ENCODE measurements around the gene TARS3. TPM values are rescaled to one million over a fixed set of nuclear protein-coding genes. Genes with fewer than 3 reads are reported as not detected.

TARS3 gene
- polyA plus RNA-seq, 2 of the 4 experiments (the other 2 are of a cell fraction): 6.7 to 9.5 TPM

DNA sequence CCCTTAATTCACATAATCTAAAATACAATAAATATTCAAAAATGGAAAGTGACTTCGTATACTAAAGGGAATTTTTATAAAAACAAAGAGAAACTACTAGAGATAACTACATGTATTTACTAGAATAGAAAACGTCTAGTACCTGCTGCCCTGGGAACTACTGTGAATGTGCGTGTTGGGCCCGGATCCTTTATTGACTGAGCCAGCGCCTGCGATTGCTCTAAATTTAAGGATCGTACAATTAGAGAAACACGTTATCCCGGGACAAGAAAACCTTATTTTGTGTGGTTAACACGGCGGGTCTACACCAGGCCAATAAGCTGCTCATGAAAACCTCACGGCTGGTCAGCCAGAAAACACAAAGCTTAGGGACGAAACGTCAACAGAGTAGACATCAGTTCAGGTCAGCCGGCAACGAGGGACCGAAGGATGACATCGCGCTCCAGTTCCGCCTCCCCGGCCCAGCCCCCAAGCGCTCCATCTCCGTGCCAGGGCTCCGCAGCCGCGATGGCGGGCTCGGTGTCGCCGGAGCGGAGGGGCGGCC lies 72.6 kb downstream of the TARS3 start:
- H3K4me1 ChIP-seq: peaks cover 19% of the 10 kb centered on the region
- H3K27ac ChIP-seq: peak overlapping the region; percentile 89 to 98
- CTCF ChIA-PET: interaction anchor here (0.6 to 9.2 kb wide), 5 partner anchors 10 to 363 kb away, joined by 3 to 71 read pairs (median 5); no protein-coding TSS in a partner anchor
- TF ChIP-seq HDAC2 (IDR thresholded peaks at IDR 0.05): 0 out of 2 replicates have a peak, but pooled peaks have one; percentile 5
- TF ChIP-seq, protein P1, sequence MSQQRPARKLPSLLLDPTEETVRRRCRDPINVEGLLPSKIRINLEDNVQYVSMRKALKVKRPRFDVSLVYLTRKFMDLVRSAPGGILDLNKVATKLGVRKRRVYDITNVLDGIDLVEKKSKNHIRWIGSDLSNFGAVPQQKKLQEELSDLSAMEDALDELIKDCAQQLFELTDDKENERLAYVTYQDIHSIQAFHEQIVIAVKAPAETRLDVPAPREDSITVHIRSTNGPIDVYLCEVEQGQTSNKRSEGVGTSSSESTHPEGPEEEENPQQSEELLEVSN (IDR thresholded peaks at IDR 0.05; ENCODE audit: borderline replicate concordance, low read depth): no peak
- WGBS (ENCODE audit: missing lambda C conversion rate): 2% methylated on average over 21 of the region's 32 CpGs
- H3K9me3 ChIP-seq: no peaks in the 10 kb centered on the region
- POLR2A ChIA-PET: interaction anchor here (1.0 kb wide), 1 partner anchor 356 kb away, joined by 6 read pairs; the partner anchor contains the start of gene SNRPA1
- peak overlapping the region; percentile 83 for H3K4me2 ChIP-seq
- DNase-seq (ENCODE audit: low read depth in 1 of 2, low spot score in 1 of 2) (peak in 1 of 2 experiments; percentile 68), ATAC-seq (peak; percentile 7 to 57; a peak in 5 of 6 replicates), FAIRE-seq (no peak)
- peak overlapping the region; percentile 71 for H3K4me3 ChIP-seq

DNA sequence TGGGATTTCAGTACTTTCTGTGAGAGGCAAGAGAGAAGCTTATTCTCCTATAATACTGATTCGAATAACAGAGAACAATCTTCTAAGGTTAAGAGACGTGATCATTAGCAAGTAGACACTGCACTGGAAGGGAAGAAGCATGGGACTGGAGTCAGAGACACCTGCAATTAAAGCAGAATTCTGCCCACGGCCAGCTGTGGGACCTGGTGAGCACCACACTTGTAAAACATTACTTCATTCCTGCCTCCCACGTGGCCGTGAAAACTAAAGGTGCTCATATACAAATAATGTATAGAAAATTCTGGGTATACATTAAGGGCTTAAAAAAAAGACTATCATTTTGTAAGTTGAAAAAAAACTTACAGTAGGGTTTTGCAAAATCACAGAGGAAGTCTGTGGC lies 74.1 kb downstream of the TARS3 start:
- Histone ChIP-seq H3K27ac (no peak overlapping the region), H3K9me3 (no peaks in the 10 kb centered on the region), H3K4me3 (no peak overlapping the region), H3K4me1 (peaks cover 19% of the 10 kb centered on the region), H3K4me2 (peak overlapping the region; percentile 83)
- TF ChIP-seq ZC3H11A (IDR thresholded peaks at IDR 0.05): no peak
- no peak for TF ChIP-seq SREBF2 (IDR thresholded peaks at IDR 0.05)
- no peak for TF ChIP-seq HOXB13 (CRISPR knock-in tag; IDR thresholded peaks at IDR 0.05; ENCODE audit: low read depth)
- no peak for TF ChIP-seq ZSCAN20 (CRISPR knock-in tag; IDR thresholded peaks at IDR 0.05)
- no peak for TF ChIP-seq POLR2AphosphoS2 (conservative IDR thresholded peaks at IDR 0.05; ENCODE audit: low read length)
- TF ChIP-seq, protein P2, sequence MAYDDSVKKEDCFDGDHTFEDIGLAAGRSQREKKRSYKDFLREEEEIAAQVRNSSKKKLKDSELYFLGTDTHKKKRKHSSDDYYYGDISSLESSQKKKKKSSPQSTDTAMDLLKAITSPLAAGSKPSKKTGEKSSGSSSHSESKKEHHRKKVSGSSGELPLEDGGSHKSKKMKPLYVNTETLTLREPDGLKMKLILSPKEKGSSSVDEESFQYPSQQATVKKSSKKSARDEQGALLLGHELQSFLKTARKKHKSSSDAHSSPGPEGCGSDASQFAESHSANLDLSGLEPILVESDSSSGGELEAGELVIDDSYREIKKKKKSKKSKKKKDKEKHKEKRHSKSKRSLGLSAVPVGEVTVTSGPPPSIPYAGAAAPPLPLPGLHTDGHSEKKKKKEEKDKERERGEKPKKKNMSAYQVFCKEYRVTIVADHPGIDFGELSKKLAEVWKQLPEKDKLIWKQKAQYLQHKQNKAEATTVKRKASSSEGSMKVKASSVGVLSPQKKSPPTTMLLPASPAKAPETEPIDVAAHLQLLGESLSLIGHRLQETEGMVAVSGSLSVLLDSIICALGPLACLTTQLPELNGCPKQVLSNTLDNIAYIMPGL (CRISPR knock-in tag; IDR thresholded peaks at IDR 0.05; ENCODE audit: borderline replicate concordance): no peak
- TF ChIP-seq, protein P3, sequence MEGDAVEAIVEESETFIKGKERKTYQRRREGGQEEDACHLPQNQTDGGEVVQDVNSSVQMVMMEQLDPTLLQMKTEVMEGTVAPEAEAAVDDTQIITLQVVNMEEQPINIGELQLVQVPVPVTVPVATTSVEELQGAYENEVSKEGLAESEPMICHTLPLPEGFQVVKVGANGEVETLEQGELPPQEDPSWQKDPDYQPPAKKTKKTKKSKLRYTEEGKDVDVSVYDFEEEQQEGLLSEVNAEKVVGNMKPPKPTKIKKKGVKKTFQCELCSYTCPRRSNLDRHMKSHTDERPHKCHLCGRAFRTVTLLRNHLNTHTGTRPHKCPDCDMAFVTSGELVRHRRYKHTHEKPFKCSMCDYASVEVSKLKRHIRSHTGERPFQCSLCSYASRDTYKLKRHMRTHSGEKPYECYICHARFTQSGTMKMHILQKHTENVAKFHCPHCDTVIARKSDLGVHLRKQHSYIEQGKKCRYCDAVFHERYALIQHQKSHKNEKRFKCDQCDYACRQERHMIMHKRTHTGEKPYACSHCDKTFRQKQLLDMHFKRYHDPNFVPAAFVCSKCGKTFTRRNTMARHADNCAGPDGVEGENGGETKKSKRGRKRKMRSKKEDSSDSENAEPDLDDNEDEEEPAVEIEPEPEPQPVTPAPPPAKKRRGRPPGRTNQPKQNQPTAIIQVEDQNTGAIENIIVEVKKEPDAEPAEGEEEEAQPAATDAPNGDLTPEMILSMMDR (IDR thresholded peaks at IDR 0.05): no peak
- no peak for TF ChIP-seq TP53 (CRISPR knock-in tag; IDR thresholded peaks at IDR 0.05)
- no peak for TF ChIP-seq HEYL (CRISPR knock-in tag; IDR thresholded peaks at IDR 0.05)
- TF ChIP-seq RNF2 (IDR thresholded peaks at IDR 0.05; ENCODE audit: borderline replicate concordance, low read depth): no peak
- TF ChIP-seq KDM1A (IDR thresholded peaks at IDR 0.05; ENCODE audit: low read depth): no peak
- no peak for TF ChIP-seq NPAS2 (CRISPR knock-in tag; IDR thresholded peaks at IDR 0.05; ENCODE audit: borderline replicate concordance)
- TF ChIP-seq TFCP2L1 (CRISPR knock-in tag; IDR thresholded peaks at IDR 0.05): no peak
- TF ChIP-seq RAD21 (conservative IDR thresholded peaks at IDR 0.05 in 1 of 2, IDR thresholded peaks at IDR 0.05 in 1 of 2): no peak
- TF ChIP-seq SMC3 (IDR thresholded peaks at IDR 0.05): no peak
- no peak for TF ChIP-seq CHD4 (IDR thresholded peaks at IDR 0.05; ENCODE audit: borderline replicate concordance)
- TF ChIP-seq, protein P4, sequence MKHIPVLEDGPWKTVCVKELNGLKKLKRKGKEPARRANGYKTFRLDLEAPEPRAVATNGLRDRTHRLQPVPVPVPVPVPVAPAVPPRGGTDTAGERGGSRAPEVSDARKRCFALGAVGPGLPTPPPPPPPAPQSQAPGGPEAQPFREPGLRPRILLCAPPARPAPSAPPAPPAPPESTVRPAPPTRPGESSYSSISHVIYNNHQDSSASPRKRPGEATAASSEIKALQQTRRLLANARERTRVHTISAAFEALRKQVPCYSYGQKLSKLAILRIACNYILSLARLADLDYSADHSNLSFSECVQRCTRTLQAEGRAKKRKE (CRISPR knock-in tag; IDR thresholded peaks at IDR 0.05; ENCODE audit: low read depth): no peak
- TF ChIP-seq CBX8 (IDR thresholded peaks at IDR 0.05): no peak
- ChIA-PET POLR2A (interaction anchor here (2.4 kb wide), 1 partner anchor 355 kb away, joined by 6 read pairs; the partner anchor contains the start of gene SNRPA1), CTCF (interaction anchor here (0.6 to 3.6 kb wide), 6 partner anchors 9 to 361 kb away, joined by 3 to 35 read pairs (median 7); partner anchors contain the start of gene TARS3)
- WGBS (ENCODE audit: missing lambda C conversion rate): 72% methylated on average over 5 of the region's 5 CpGs
- no peak for DNase-seq (ENCODE audit: low read depth in 1 of 2, low spot score in 1 of 2)
- FAIRE-seq: no peak
- no peak for ATAC-seq

Measured in A549 (cell line).